ENCODE data around the gene GPC6. TPM values are rescaled to one million over a fixed set of nuclear protein-coding genes. Genes with fewer than 3 reads are reported as not detected.

GPC6 gene
- polyA plus RNA-seq, 1 of the 3 experiments (the other 2 are of a cell fraction) = 6.7 TPM

GRCh38 chr13:93875547-93875946, 648.9 kb downstream of the GPC6 start (continued):
- no peak for TF ChIP-seq FOXJ3 (CRISPR knock-in tag; IDR thresholded peaks at IDR 0.05)
- TF ChIP-seq SIN3A (IDR thresholded peaks at IDR 0.05; ENCODE audit: borderline replicate concordance, low read depth, low read length) = no peak
- no peak for TF ChIP-seq ELF1 (IDR thresholded peaks at IDR 0.05)
- TF ChIP-seq FOXM1 (IDR thresholded peaks at IDR 0.05; ENCODE audit: low read depth) = no peak
- no peak for TF ChIP-seq SMC3 (IDR thresholded peaks at IDR 0.05; ENCODE audit: low read depth, low read length)
- no peak for TF ChIP-seq TEAD4 (IDR thresholded peaks at IDR 0.05; ENCODE audit: borderline replicate concordance, insufficient read depth)
- TF ChIP-seq CTCF (IDR thresholded peaks at IDR 0.05) = no peak

GRCh38 chr13:93876236-93876635, 649.6 kb downstream of the GPC6 start:
- no peak for TF ChIP-seq POLR2AphosphoS5 (IDR thresholded peaks at IDR 0.05; ENCODE audit: low read depth, low read length)
- TF ChIP-seq JUND (IDR thresholded peaks at IDR 0.05) = no peak
- TF ChIP-seq EP300 (IDR thresholded peaks at IDR 0.05; ENCODE audit: borderline replicate concordance in 1 of 2, low read depth in 1 of 2, low read length in 1 of 2) = no peak
- TF ChIP-seq RCOR1 (IDR thresholded peaks at IDR 0.05; ENCODE audit: low read length) = no peak
- no peak for TF ChIP-seq RXRA (IDR thresholded peaks at IDR 0.05; ENCODE audit: borderline replicate concordance, low read depth)
- no peak for TF ChIP-seq GABPA (IDR thresholded peaks at IDR 0.05; ENCODE audit: low read depth)
- no peak for TF ChIP-seq TEAD4 (IDR thresholded peaks at IDR 0.05; ENCODE audit: borderline replicate concordance, insufficient read depth)
- H3K36me3 ChIP-seq (replicated peaks in 1 of 2; ENCODE audit: control insufficient read depth in 1 of 2, insufficient read depth in 2 of 2, low read length in 1 of 2) = no peaks in the 10 kb centered on the region
- H3K27me3 ChIP-seq (ENCODE audit: insufficient read depth) = no peaks in the 10 kb centered on the region
- no peaks in the 10 kb centered on the region for H3K9me3 ChIP-seq
- H3K79me2 ChIP-seq (ENCODE audit: insufficient read depth) = no peaks in the 10 kb centered on the region
- H4K20me1 ChIP-seq (ENCODE audit: insufficient read depth) = no peaks in the 10 kb centered on the region
- H3K9me2 ChIP-seq = no peaks in the 10 kb centered on the region
- CTCF ChIA-PET = interaction anchor here (0.7 kb wide), 1 partner anchor 11 kb away, joined by 3 read pairs; no protein-coding TSS in a partner anchor
- H3K4me3 ChIP-seq (ENCODE audit: low read depth in 2 of 2, low read length in 1 of 2) = no peak overlapping the region
- no peak for DNase-seq
- H3F3A ChIP-seq (replicated peaks; ENCODE audit: insufficient read depth) = no peaks in the 10 kb centered on the region
- WGBS (ENCODE audit: low lambda C conversion rate) = 95% methylated on average over 3 of the region's 3 CpGs
- H3K4me2 ChIP-seq = no peak overlapping the region
- no peak overlapping the region for H2AFZ ChIP-seq (ENCODE audit: low read depth)
- POLR2A ChIA-PET = no interaction called here
- H3K27ac ChIP-seq (ENCODE audit: low read depth in 2 of 2, low read length in 1 of 2) = no peak overlapping the region
- peaks cover 0 to 4% of the 10 kb centered on the region in 2 experiments; a peak in 2 of 4 replicates for H3K4me1 ChIP-seq (ENCODE audit: control insufficient read depth in 1 of 2, insufficient read depth in 2 of 2, low read depth in 1 of 2, low read length in 1 of 2)
- no peak overlapping the region for H3K9ac ChIP-seq

GRCh38 chr13:93878675-93879074, 652.1 kb downstream of the GPC6 start:
- no peak overlapping the region for H2AFZ ChIP-seq (ENCODE audit: low read depth)
- no peak overlapping the region for H3K4me2 ChIP-seq
- H3K27ac ChIP-seq (ENCODE audit: low read depth in 2 of 2, low read length in 1 of 2) = no peak overlapping the region
- no peak for DNase-seq
- CTCF ChIA-PET = no interaction called here
- no peaks in the 10 kb centered on the region for H3K79me2 ChIP-seq (ENCODE audit: insufficient read depth)
- no peaks in the 10 kb centered on the region for H3F3A ChIP-seq (replicated peaks; ENCODE audit: insufficient read depth)
- no peaks in the 10 kb centered on the region for H4K20me1 ChIP-seq (ENCODE audit: insufficient read depth)
- no peaks in the 10 kb centered on the region for H3K27me3 ChIP-seq (ENCODE audit: insufficient read depth)
- H3K36me3 ChIP-seq (replicated peaks in 1 of 2; ENCODE audit: control insufficient read depth in 1 of 2, insufficient read depth in 2 of 2, low read length in 1 of 2) = no peaks in the 10 kb centered on the region
- peaks cover 0 to 4% of the 10 kb centered on the region in 2 experiments; a peak in 2 of 4 replicates for H3K4me1 ChIP-seq (ENCODE audit: control insufficient read depth in 1 of 2, insufficient read depth in 2 of 2, low read depth in 1 of 2, low read length in 1 of 2)
- no peak overlapping the region for H3K9ac ChIP-seq
- H3K9me3 ChIP-seq = no peaks in the 10 kb centered on the region
- POLR2A ChIA-PET = no interaction called here
- 81% methylated on average over 2 of the region's 2 CpGs for WGBS (ENCODE audit: low lambda C conversion rate)
- H3K9me2 ChIP-seq = no peaks in the 10 kb centered on the region
- H3K4me3 ChIP-seq (ENCODE audit: low read depth in 2 of 2, low read length in 1 of 2) = no peak overlapping the region
- no peak for TF ChIP-seq GATA2 (CRISPR knock-in tag; IDR thresholded peaks at IDR 0.05)
- no peak for TF ChIP-seq ZBTB33 (IDR thresholded peaks at IDR 0.05; ENCODE audit: borderline replicate concordance, low read depth)
- no peak for TF ChIP-seq RXRA (IDR thresholded peaks at IDR 0.05; ENCODE audit: borderline replicate concordance, low read depth)
- TF ChIP-seq NRF1 (IDR thresholded peaks at IDR 0.05; ENCODE audit: low read depth, low read length) = no peak
- no peak for TF ChIP-seq REST (IDR thresholded peaks at IDR 0.05; ENCODE audit: low read depth, low read length)
- no peak for TF ChIP-seq POLR2AphosphoS5 (IDR thresholded peaks at IDR 0.05; ENCODE audit: low read depth, low read length)
- no peak for TF ChIP-seq MEF2A (IDR thresholded peaks at IDR 0.05; ENCODE audit: borderline replicate concordance, low read depth)
- no peak for TF ChIP-seq FOXM1 (IDR thresholded peaks at IDR 0.05; ENCODE audit: low read depth)
